ENCODE data around the gene EXOC4.

Gene EXOC4

DNA sequence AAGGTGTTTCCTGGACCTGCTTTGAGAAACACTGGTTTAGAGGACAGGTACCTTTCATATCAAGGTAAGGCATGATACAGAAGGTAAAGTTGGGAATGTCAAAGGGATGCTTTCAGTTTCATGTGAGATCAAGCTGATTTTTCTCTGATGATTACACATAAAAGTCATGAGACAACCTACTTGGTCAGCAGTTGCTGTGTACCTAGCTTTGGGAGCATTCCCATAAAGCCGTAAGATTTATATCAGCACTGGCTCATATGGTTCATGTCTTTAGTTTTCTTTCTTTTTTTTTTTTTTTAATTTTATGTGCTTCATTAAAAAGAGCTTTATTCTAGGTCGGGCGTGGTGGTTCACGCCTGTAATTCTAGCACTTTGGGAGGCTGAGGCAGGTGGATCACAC lies 609.0 kb downstream of the EXOC4 start:
- Histone ChIP-seq H3K9ac (ENCODE audit: low read length) (no peak overlapping the region), H3K4me3 (ENCODE audit: low read depth, low read length) (no peak overlapping the region), H3K9me3 (ENCODE audit: control insufficient read depth, insufficient read depth, low read depth, low read length) (peaks cover 9% of the 10 kb centered on the region; the same call in 1 of the 2 replicates), H3K4me1 (ENCODE audit: control insufficient read depth, insufficient read depth, low read length) (peaks cover 20% of the 10 kb centered on the region), H3K27me3 (ENCODE audit: control insufficient read depth, insufficient read depth, low read length) (no peaks in the 10 kb centered on the region), H3K36me3 (ENCODE audit: control insufficient read depth, insufficient read depth, low read length) (no peaks in the 10 kb centered on the region), H3K27ac (ENCODE audit: low read depth, low read length) (no peak overlapping the region)

DNA sequence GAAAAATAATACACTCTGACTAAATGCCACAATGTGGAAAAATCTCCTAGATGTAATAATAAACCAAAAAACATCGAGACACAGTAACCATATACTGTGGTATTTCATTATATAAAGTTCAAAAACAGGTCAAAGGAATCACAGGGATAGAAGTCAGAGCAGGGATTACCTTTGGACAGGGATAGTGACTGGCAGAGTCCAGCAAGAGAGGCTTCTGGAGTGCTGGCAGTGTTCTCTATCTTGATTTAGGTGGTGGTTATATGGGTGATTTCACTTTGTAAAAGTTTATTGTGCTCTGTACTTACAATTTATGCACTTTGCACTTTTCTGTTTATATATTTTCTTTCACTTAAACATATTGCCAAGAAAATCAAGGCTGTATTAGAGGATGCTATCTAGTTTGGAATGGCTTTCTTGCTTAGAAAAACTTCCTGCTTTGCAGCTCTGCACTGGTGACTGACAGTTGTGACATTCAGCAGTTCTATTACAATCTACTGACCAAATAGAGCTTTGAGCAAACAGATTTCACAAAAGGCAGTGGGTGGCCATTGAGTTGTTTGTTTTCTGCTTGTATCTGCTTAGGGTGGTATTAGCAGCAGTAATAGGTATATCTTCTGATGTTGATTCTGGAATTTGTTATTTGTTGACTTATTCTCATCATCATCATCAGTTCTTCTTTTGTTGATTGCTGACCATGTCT lies 610.6 kb downstream of the EXOC4 start:
- no peak overlapping the region for H3K4me3 ChIP-seq (ENCODE audit: low read depth, low read length)
- H3K27ac ChIP-seq (ENCODE audit: low read depth, low read length) = no peak overlapping the region
- H3K9ac ChIP-seq (ENCODE audit: low read length) = no peak overlapping the region
- H3K4me1 ChIP-seq (ENCODE audit: control insufficient read depth, insufficient read depth, low read length) = peaks cover 20% of the 10 kb centered on the region
- H3K27me3 ChIP-seq (ENCODE audit: control insufficient read depth, insufficient read depth, low read length) = no peaks in the 10 kb centered on the region
- no peaks in the 10 kb centered on the region for H3K36me3 ChIP-seq (ENCODE audit: control insufficient read depth, insufficient read depth, low read length)
- H3K9me3 ChIP-seq (ENCODE audit: control insufficient read depth, insufficient read depth, low read depth, low read length) = no peaks in the 10 kb centered on the region

DNA sequence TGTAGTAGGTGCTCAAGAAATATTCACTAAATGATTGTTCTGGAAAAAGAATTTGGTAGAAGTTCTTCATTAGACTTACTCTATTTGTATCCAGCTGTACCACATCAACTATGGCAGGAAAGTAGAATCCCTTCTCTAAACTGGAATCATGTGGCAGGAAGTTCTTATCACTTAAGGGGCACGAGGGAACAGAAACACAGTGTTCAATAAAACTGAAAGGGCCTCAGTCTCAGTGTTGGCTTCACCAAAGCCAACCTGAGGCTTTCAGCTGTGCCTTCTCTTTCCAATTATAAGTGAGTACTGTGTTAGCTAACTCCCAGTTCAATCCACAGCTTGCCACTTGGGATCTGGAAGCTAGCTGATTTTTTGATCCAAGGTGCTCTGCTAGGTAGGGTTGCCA lies 616.7 kb downstream of the EXOC4 start:
- H3K9me3 ChIP-seq (ENCODE audit: control insufficient read depth, insufficient read depth, low read depth, low read length) = no peaks in the 10 kb centered on the region
- H3K36me3 ChIP-seq (ENCODE audit: control insufficient read depth, insufficient read depth, low read length) = no peaks in the 10 kb centered on the region
- H3K4me3 ChIP-seq (ENCODE audit: low read depth, low read length) = no peak overlapping the region
- 0 out of 2 replicates have a peak, but pooled peaks cover 3% of the 10 kb centered on the region for H3K4me1 ChIP-seq (ENCODE audit: control insufficient read depth, insufficient read depth, low read length)
- H3K9ac ChIP-seq (ENCODE audit: low read length) = no peak overlapping the region
- no peak overlapping the region for H3K27ac ChIP-seq (ENCODE audit: low read depth, low read length)
- no peaks in the 10 kb centered on the region for H3K27me3 ChIP-seq (ENCODE audit: control insufficient read depth, insufficient read depth, low read length)

DNA sequence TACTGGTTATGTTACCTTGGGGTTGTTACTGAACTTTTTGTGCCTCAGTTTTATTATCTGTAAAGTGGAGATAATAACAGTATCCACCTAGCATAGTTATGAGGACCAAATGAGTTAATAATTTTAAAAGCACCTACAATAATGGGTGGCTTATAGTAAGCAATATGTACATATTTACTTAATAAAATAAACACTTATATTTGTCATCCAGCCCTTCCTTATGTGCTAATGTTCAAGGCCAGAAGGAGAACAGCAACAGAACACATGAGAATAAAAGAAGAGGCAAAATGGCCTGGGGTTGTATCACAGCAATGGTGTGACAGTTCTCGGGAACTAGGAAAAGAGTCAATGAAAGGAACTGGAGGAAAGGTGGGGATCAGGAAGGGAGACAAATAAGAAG lies 618.9 kb downstream of the EXOC4 start:
- 0 out of 2 replicates have a peak, but pooled peaks cover 3% of the 10 kb centered on the region for H3K4me1 ChIP-seq (ENCODE audit: control insufficient read depth, insufficient read depth, low read length)
- no peaks in the 10 kb centered on the region for H3K9me3 ChIP-seq (ENCODE audit: control insufficient read depth, insufficient read depth, low read depth, low read length)
- H3K9ac ChIP-seq (ENCODE audit: low read length) = no peak overlapping the region
- H3K36me3 ChIP-seq (ENCODE audit: control insufficient read depth, insufficient read depth, low read length) = no peaks in the 10 kb centered on the region
- no peak overlapping the region for H3K4me3 ChIP-seq (ENCODE audit: low read depth, low read length)
- H3K27me3 ChIP-seq (ENCODE audit: control insufficient read depth, insufficient read depth, low read length) = no peaks in the 10 kb centered on the region
- no peak overlapping the region for H3K27ac ChIP-seq (ENCODE audit: low read depth, low read length)

DNA sequence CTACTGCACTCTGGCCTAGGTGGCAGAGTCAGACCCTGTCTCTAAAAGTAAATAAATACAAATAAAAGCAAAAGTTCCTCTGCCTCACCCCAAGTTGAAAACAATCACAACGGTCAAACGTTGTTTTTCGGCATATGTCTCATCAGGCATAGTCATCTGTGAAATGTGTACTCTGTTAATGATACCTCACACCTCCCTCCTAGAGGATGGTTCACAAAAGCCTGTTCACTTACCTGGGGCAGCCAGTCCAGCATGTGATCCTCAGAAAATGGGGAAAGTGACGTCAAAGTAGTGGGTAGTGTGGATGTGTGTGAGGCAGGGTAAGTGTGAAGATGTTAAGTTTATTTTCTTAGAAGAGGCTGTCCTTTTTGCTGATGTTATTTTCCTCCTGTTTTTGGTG lies 620.3 kb downstream of the EXOC4 start:
- Histone ChIP-seq H3K27ac (ENCODE audit: low read depth, low read length) (no peak overlapping the region), H3K4me1 (ENCODE audit: control insufficient read depth, insufficient read depth, low read length) (0 out of 2 replicates have a peak, but pooled peaks cover 3% of the 10 kb centered on the region)

DNA sequence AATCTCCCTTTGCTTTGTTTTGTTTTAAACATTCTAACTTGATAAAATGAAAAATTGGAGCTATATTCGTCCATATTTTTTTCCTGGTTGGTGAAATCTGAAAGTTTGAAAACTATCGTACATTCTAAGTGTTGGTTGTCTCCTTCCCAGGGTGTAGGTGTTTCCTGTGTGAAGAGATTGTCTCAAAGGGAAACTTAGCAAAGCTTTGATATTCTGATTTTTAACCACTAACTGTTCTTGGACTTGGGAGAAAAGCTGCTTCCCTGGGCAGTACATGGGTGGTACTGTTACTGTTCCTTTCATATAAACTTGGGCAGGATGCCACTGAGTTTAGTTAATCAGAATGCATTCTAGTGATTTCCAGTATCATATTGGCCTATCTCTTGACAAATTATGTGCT lies 620.8 kb downstream of the EXOC4 start:
- Histone ChIP-seq H3K4me3 (ENCODE audit: low read depth, low read length) (no peak overlapping the region), H3K27ac (ENCODE audit: low read depth, low read length) (no peak overlapping the region), H3K9me3 (ENCODE audit: control insufficient read depth, insufficient read depth, low read depth, low read length) (no peaks in the 10 kb centered on the region), H3K9ac (ENCODE audit: low read length) (no peak overlapping the region), H3K4me1 (ENCODE audit: control insufficient read depth, insufficient read depth, low read length) (0 out of 2 replicates have a peak, but pooled peaks cover 3% of the 10 kb centered on the region), H3K27me3 (ENCODE audit: control insufficient read depth, insufficient read depth, low read length) (no peaks in the 10 kb centered on the region), H3K36me3 (ENCODE audit: control insufficient read depth, insufficient read depth, low read length) (no peaks in the 10 kb centered on the region)

More for the DNA sequence above, 620.3 kb downstream of the EXOC4 start:
- no peak overlapping the region for H3K9ac ChIP-seq (ENCODE audit: low read length)
- no peaks in the 10 kb centered on the region for H3K27me3 ChIP-seq (ENCODE audit: control insufficient read depth, insufficient read depth, low read length)
- H3K4me3 ChIP-seq (ENCODE audit: low read depth, low read length) = no peak overlapping the region
- no peaks in the 10 kb centered on the region for H3K36me3 ChIP-seq (ENCODE audit: control insufficient read depth, insufficient read depth, low read length)
- H3K9me3 ChIP-seq (ENCODE audit: control insufficient read depth, insufficient read depth, low read depth, low read length) = no peaks in the 10 kb centered on the region

DNA sequence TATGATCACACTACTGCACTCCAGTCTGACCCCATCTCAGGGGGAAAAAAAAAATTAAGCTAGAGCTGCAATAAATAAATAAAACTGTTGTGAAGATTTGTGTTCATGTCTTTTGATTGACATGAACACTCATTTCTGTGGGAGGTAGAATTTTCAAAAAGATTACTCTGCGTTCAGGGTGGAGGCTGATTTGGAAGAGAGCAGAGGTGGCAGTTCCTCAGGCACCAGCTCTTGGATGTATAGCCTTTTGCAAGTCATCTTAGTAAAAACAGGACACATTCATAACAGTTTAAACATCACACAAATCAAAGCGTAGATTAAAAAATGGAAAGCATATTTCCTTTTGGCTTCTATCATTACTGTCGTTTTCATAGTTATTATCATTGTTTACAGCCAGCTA lies 630.7 kb downstream of the EXOC4 start:
- Histone ChIP-seq H3K27me3 (ENCODE audit: control insufficient read depth, insufficient read depth, low read length) (no peaks in the 10 kb centered on the region), H3K36me3 (ENCODE audit: control insufficient read depth, insufficient read depth, low read length) (no peaks in the 10 kb centered on the region), H3K4me1 (ENCODE audit: control insufficient read depth, insufficient read depth, low read length) (no peaks in the 10 kb centered on the region), H3K27ac (ENCODE audit: low read depth, low read length) (no peak overlapping the region), H3K9me3 (ENCODE audit: control insufficient read depth, insufficient read depth, low read depth, low read length) (no peaks in the 10 kb centered on the region), H3K4me3 (ENCODE audit: low read depth, low read length) (no peak overlapping the region), H3K9ac (ENCODE audit: low read length) (no peak overlapping the region)

DNA sequence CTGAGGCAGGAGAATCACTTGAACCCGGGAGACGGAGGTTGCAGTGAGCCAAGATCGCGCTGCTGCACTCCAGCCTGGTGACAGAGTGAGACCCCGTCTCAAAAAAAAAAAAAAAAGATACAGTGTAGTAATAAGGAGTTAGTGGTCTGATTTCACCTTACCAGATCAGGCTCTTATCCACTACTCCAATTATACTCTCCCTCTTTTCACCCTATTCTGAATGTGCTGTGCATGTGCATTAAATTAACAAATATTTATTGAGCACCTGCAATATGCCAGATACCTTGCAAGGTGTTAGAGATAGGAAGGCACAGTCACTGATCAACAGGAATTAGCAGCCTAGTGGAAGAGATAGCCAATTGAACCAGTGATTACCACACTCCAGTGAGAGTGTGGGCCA lies 632.3 kb downstream of the EXOC4 start:
- Histone ChIP-seq H3K9ac (ENCODE audit: low read length) (no peak overlapping the region), H3K36me3 (ENCODE audit: control insufficient read depth, insufficient read depth, low read length) (no peaks in the 10 kb centered on the region), H3K4me1 (ENCODE audit: control insufficient read depth, insufficient read depth, low read length) (no peaks in the 10 kb centered on the region), H3K27me3 (ENCODE audit: control insufficient read depth, insufficient read depth, low read length) (no peaks in the 10 kb centered on the region), H3K9me3 (ENCODE audit: control insufficient read depth, insufficient read depth, low read depth, low read length) (no peaks in the 10 kb centered on the region), H3K27ac (ENCODE audit: low read depth, low read length) (no peak overlapping the region), H3K4me3 (ENCODE audit: low read depth, low read length) (no peak overlapping the region)

DNA sequence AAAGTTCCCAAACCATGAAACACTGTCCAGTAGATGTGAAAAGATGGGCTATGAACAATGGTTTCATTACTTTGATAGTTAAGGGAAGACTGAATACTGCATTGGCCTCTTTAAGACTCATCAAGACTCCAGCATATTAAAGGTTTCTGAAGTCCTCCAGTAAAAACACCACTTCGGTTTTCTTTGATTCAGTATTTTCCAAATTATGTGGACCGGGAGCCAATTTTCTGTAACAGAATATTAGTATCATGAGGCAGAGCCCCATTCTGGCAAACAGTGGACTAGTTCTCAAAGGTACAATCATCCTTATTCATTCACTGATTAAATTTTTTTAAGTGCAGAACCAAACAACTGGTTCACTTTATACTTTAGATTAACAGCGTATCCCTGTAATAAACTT lies 633.2 kb downstream of the EXOC4 start:
- H3K27ac ChIP-seq (ENCODE audit: low read depth, low read length) = no peak overlapping the region
- H3K4me3 ChIP-seq (ENCODE audit: low read depth, low read length) = no peak overlapping the region
- no peak overlapping the region for H3K9ac ChIP-seq (ENCODE audit: low read length)
- H3K9me3 ChIP-seq (ENCODE audit: control insufficient read depth, insufficient read depth, low read depth, low read length) = no peaks in the 10 kb centered on the region
- H3K4me1 ChIP-seq (ENCODE audit: control insufficient read depth, insufficient read depth, low read length) = no peaks in the 10 kb centered on the region
- H3K36me3 ChIP-seq (ENCODE audit: control insufficient read depth, insufficient read depth, low read length) = no peaks in the 10 kb centered on the region
- H3K27me3 ChIP-seq (ENCODE audit: control insufficient read depth, insufficient read depth, low read length) = no peaks in the 10 kb centered on the region

DNA sequence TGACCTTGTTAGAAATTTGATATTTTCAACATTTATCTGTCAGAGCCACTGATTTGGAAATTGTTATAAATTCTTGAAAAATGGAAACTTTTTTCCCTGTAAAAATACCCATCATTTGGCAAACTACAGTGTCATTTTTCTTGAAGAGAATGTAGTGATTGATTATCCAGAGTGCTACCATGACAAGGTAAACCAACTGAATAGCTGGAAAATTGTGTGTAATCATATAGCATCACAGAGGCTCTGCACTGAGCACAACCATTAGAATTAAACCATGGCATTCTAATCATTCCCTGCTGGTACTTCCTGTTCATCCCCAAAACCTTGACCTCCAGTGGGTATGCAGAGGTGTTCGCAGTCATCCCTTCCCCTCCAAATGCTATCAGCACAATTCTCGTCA lies 633.9 kb downstream of the EXOC4 start:
- Histone ChIP-seq H3K9ac (ENCODE audit: low read length) (no peak overlapping the region), H3K27ac (ENCODE audit: low read depth, low read length) (no peak overlapping the region), H3K4me3 (ENCODE audit: low read depth, low read length) (no peak overlapping the region), H3K36me3 (ENCODE audit: control insufficient read depth, insufficient read depth, low read length) (no peaks in the 10 kb centered on the region), H3K9me3 (ENCODE audit: control insufficient read depth, insufficient read depth, low read depth, low read length) (no peaks in the 10 kb centered on the region), H3K4me1 (ENCODE audit: control insufficient read depth, insufficient read depth, low read length) (no peaks in the 10 kb centered on the region), H3K27me3 (ENCODE audit: control insufficient read depth, insufficient read depth, low read length) (no peaks in the 10 kb centered on the region)

DNA sequence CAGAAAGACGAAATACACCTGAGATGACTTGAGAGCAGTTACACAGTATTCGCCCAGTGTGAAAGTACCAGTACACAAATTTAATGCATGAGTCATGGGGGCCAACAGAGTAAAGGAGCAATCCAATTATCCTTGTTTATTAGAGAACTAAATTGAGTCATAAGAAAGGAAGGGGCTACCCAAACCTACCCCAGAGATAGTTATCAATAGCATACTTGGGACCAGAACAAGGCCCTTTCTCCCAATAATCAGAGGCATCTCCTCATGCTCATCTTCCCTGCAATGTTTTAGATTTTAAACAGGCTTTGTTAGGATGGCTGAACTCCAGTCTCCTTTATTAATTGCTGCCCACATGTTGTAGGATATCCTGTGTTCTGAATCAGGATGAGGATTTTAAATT lies 634.6 kb downstream of the EXOC4 start:
- Histone ChIP-seq H3K27ac (ENCODE audit: low read depth, low read length) (no peak overlapping the region), H3K36me3 (ENCODE audit: control insufficient read depth, insufficient read depth, low read length) (no peaks in the 10 kb centered on the region), H3K4me1 (ENCODE audit: control insufficient read depth, insufficient read depth, low read length) (no peaks in the 10 kb centered on the region), H3K9me3 (ENCODE audit: control insufficient read depth, insufficient read depth, low read depth, low read length) (no peaks in the 10 kb centered on the region), H3K9ac (ENCODE audit: low read length) (no peak overlapping the region), H3K4me3 (ENCODE audit: low read depth, low read length) (no peak overlapping the region), H3K27me3 (ENCODE audit: control insufficient read depth, insufficient read depth, low read length) (no peaks in the 10 kb centered on the region)

Data from HUES6 (cell line).